ENCODE measurements around the gene GPR162.

Gene GPR162

DNA sequence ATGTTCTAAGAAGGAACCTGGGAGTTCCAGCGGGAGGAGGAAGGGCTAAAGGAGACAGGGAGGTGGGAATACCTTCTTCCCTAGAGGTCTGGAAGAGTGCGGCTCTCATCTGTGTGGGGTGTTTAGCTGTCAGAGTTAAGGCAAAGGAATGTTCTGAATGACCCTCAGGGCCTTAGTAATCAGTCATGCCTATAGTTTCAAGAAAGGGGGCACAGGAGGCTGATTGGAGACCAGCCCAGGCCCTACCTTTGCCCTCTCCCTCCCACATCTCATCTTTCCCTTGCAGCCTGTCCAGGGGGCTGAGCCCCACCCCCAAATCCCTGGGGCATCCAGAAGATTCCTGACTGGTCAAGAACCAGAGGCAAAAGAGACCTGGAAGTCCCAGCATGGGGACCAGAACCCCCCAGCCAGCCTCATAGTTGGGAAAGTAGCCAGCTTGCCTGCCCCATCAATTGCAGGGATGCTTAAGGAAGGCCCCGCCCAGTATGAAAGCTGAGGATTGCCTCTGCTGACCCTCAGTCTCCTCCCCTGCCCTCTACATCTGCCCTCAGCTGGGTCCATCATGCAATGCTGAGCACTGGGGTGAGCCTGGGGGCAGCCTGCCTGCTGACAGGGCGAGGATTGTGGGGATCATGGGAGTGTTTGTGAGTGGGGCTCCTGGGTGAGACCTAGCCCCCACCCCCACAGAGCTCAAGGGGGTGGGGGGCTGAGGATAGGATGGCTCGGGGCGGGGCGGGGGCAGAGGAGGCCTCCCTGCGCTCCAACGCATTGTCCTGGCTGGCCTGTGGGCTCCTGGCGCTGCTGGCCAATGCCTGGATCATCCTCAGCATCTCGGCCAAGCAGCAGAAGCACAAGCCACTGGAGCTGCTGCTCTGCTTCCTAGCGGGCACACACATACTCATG is 1.8 kb downstream of the GPR162 start:
- no peak for FAIRE-seq

DNA sequence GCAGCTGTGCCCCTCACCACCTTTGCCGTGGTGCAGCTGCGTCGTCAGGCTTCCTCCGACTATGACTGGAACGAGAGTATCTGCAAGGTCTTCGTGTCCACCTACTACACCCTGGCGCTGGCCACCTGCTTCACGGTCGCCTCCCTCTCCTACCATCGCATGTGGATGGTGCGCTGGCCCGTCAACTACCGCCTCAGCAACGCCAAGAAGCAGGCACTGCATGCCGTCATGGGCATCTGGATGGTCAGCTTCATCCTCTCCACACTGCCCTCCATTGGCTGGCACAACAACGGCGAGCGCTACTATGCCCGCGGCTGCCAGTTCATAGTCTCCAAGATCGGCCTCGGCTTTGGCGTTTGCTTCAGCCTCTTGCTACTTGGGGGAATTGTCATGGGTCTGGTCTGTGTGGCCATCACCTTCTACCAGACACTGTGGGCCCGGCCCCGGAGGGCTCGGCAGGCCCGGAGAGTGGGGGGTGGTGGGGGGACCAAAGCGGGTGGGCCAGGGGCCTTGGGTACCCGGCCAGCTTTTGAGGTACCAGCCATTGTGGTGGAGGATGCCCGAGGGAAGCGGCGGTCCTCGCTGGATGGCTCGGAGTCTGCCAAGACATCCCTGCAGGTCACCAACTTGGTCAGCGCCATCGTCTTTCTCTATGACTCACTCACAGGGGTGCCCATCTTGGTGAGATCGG is 2.6 kb downstream of the GPR162 start:
- FAIRE-seq: no peak

DNA sequence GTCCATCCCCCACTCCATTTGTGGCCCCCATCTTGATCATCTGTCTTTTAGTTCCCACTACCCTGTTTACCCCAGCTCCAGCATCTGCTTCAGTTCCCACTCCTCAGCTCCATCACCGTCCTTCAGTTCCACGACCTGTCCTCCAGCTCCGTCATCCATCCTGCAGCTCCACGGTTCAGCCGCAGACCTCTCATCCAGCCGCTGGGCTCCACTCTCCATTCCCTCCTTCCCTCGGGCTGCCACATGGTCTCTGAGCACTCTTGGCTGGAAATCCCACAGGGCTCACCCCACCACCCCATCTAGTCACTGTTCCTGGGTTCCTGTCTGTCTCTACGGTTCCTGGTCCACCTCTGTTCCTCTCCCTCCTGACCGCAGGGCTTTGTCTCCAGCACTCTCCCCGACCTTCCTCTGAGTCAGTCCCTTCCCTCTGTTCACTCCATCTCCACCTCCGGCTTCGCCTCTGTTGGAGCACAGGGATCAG is 3.3 kb downstream of the GPR162 start:
- no peak for FAIRE-seq

GRCh38 chr12:6825398-6826124 is 3.9 kb downstream of the GPR162 start:
- FAIRE-seq: no peak

- FAIRE-seq: no peak
Measured at GRCh38 chr12:6826125-6826733, 4.6 kb downstream of the GPR162 start.

DNA sequence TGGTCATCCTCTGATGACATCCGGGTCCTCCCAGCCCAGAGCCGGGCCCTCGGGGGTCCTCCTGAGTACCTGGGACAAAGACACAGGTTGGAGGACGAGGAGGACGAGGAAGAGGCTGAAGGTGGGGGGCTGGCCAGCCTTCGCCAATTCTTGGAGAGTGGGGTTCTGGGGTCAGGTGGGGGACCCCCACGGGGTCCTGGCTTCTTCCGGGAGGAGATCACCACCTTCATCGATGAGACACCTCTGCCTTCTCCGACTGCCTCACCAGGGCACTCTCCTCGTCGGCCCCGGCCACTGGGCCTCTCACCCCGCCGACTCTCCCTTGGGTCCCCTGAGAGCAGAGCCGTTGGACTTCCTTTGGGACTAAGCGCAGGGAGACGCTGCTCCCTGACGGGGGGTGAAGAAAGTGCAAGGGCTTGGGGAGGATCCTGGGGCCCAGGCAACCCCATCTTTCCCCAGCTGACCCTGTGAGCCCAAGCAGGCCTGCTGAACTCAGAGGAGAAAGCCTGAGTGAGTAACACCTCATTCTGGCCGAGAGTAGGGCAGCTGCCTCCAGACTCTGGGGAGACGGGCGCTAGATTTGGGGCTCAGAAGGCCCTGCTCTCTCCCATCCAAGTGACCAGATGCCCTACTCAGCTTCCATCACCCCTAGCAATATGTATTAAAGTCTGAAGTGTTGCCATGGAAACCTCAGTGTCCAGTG is 5.3 kb downstream of the GPR162 start:
- no peak for FAIRE-seq

- FAIRE-seq: peak; percentile 96
Measured at GRCh38 chr12:6827437-6827911, 5.9 kb downstream of the GPR162 start.

GRCh38 chr12:6827982-6828780 is 6.6 kb downstream of the GPR162 start, which contains the start of gene P3H3:
Gene P3H3, plus strand, starts transcription at chr12:6828407. Its CDS starts 34 bp downstream, at chr12:6828441.
- no peak for FAIRE-seq

GRCh38 chr12:6828781-6829535 is 7.3 kb downstream of the GPR162 start:
- no peak for FAIRE-seq

- FAIRE-seq: no peak
Measured at GRCh38 chr12:6829536-6830220, 8.1 kb downstream of the GPR162 start.

- FAIRE-seq: no peak
Measured at GRCh38 chr12:6830286-6830890, 8.8 kb downstream of the GPR162 start.

DNA sequence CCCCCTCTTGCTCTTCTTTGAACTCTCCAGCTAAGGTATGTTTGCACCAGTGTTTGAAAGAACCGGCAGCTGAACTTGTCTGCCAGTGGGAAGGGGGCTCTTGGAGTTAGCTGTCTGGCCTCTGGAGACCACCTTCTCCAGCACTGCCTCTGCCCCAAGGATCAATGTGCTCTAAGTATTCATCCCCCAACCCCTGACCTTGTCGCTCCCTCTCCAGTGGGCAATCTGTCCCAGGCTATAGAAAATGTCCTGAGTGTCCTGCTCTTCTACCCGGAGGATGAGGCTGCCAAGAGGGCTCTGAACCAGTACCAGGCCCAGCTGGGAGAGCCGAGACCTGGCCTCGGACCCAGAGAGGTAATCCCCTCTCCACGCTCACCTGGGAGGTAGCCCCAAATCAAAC is 9.4 kb downstream of the GPR162 start:
- FAIRE-seq: no peak

DNA sequence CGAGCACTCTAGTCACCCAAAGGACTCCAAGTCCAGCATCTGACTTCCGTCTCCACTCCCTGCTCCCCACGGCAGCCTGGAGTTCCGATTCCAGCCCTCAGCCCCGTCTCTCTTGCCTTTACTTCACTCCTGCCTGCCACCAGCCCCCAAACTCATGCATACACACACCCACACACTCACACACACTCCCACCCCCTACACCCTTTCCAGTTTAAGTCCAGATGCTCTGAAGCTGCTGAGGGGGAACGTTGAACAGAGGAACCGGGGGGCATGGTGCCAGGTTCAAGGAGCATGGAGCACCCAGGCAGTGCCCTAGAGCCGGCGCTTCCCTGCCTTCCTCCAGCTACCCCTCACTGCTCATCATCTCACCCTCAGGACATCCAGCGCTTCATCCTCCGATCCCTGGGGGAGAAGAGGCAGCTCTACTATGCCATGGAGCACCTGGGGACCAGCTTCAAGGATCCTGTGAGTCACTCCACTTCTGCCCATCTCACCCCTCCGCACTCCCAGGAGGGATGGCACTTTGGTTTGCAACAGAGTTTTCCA is 9.9 kb downstream of the GPR162 start:
- FAIRE-seq: no peak

DNA sequence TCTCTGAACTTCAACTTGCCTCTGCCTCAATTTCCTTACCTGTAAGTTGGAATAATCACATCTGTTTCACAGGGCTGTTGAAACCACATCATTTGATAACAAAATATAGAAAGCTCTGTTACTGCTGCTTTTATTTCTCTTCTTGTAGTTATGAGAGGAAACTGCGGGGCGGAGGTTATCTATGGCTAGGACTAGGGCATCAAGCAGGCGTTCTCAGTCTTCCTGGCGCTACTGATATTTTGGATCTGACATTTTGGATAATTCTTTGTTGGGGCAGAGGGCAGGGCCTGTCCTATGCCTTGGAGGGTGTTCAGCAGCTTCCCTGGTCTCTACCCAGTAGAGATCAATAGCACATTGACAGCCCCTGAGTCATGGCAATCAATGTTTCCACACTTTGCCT is 10.5 kb downstream of the GPR162 start:
- FAIRE-seq: no peak

- no peak for FAIRE-seq
Measured at GRCh38 chr12:6833189-6833890, 11.7 kb downstream of the GPR162 start.

- no peak for FAIRE-seq
Measured at GRCh38 chr12:6834254-6834653, 12.6 kb downstream of the GPR162 start.

- FAIRE-seq: no peak
Measured at GRCh38 chr12:6834873-6835272, 13.3 kb downstream of the GPR162 start.

- FAIRE-seq: no peak
Measured at GRCh38 chr12:6836851-6837250, 15.2 kb downstream of the GPR162 start.
